Activated CD8-positive, alpha-beta memory T cell treated with anti-CD3 and anti-CD28 coated beads for 36 hours (primary cell): ENCODE results near the gene FAM83D. TPM values are rescaled to one million over a fixed set of nuclear protein-coding genes. Genes with fewer than 3 reads are reported as not detected.

Experiments
- CTCF ChIA-PET: fragments of 350-600 bp; sonication (Branson Sonifier 250); formaldehyde crosslinking; loops from one replicate; lab custom pipeline; 2021; ENCODE audit warnings: antibody characterized with exemption; lab: Charles Lee
- POLR2A ChIA-PET: fragments of 350-600 bp; sonication (Branson Sonifier 250); formaldehyde crosslinking; loops from one replicate; lab custom pipeline; 2021; ENCODE audit warnings: antibody characterized with exemption; lab: Charles Lee
- total RNA-seq, 2 experiments: library from RNA; stranded (reverse); gene quantifications; one replicate each; pipeline ENCODE4 v1.2.3, GENCODE V29; 2021

FAM83D gene
- total RNA-seq, 2 experiments from 2014 or later = 11.2 to 11.6 TPM

GRCh38 chr20:38975539-38976120, 49.4 kb downstream of the FAM83D start:
- ChIA-PET POLR2A (no interaction called here), CTCF (no interaction called here)

DNA sequence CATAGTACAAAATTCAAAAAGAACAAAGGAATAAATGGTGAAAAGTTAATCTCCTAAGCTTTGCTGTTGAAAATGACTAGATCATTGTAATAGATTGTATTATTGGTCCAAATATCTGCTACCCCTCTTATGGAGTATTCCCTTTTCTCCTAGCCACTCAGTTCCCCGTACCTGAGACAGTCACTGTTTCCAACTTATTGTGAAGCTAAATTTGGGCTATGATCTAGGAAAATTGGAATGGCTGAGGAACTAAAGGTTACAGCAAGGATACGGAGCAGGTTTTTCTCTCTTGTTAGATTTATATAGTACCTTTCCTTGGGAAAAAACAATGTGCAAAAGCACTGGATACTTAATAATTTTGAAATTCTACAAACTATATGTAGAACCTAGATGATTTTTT, 53.2 kb downstream of the FAM83D start:
- CTCF ChIA-PET = no interaction called here
- POLR2A ChIA-PET = no interaction called here

- CTCF ChIA-PET = interaction anchor here (0.6 kb wide), 1 partner anchor 9 kb away, joined by 3 read pairs; no protein-coding TSS in a partner anchor
Observed at GRCh38 chr20:38979842-38980241, 53.6 kb downstream of the FAM83D start.

GRCh38 chr20:38982291-38982690, 56.1 kb downstream of the FAM83D start:
- POLR2A ChIA-PET = no interaction called here

More at GRCh38 chr20:38979842-38980241, 53.6 kb downstream of the FAM83D start:
- POLR2A ChIA-PET = no interaction called here

DNA sequence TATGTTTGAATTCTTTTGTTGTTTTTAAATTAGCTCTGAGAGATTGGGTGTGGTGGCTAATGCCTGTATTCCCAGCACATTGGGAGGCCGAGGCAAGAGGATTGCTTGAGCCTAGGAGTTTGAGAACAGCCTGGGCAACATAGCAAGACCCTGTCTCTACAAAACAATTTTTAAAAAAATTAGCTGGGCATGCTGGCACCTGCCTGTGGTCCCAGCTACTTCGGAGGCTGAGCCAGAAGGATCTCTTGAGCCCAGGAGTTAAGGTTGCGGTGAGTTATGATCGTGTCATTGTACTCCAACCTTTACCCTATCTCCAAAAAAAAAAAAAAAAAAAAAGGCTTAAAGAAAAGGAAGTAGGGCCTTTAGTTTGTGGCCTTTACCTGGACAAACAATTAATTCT, 58.8 kb downstream of the FAM83D start:
- ChIA-PET POLR2A (interaction anchor here (0.7 kb wide), 1 partner anchor 50 kb away, joined by 12 read pairs; no protein-coding TSS in a partner anchor), CTCF (no interaction called here)

More at GRCh38 chr20:38982291-38982690, 56.1 kb downstream of the FAM83D start:
- CTCF ChIA-PET = interaction anchor here (0.7 to 1.2 kb wide), 3 partner anchors 67 to 144 kb away, joined by 3 to 4 read pairs (median 4); no protein-coding TSS in a partner anchor

GRCh38 chr20:38985603-38986170, 59.5 kb downstream of the FAM83D start:
- POLR2A ChIA-PET = interaction anchor here (0.5 kb wide), 1 partner anchor 12 kb away, joined by 3 read pairs; no protein-coding TSS in a partner anchor
- CTCF ChIA-PET = no interaction called here

- CTCF ChIA-PET = no interaction called here
- POLR2A ChIA-PET = no interaction called here
Observed at GRCh38 chr20:38986663-38987062, 60.4 kb downstream of the FAM83D start.

DNA sequence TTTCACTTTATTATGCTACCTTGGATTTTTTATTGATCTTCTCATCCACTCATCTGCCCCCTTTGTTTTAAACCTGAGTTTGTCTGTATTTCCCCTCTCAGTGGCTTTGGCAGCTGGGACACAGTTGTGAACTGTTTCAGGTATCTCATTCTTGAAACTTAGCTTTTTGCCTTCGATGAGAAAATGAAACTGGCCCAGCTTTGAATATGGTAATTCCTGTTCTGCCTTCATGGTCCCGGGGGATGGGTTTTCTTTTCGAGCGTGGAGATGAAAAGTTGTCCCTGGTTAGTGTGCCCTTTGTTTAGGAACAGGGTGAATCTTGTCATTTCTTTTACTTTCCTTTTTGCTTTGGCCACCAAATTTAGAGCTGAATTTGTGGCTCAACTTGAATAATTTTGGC, 61.6 kb downstream of the FAM83D start:
- CTCF ChIA-PET = no interaction called here
- POLR2A ChIA-PET = no interaction called here

- POLR2A ChIA-PET = no interaction called here
- CTCF ChIA-PET = no interaction called here
Observed at GRCh38 chr20:38990728-38991127, 64.5 kb downstream of the FAM83D start.

- ChIA-PET POLR2A (no interaction called here), CTCF (interaction anchor here (1.8 kb wide), 1 partner anchor 58 kb away, joined by 5 read pairs; no protein-coding TSS in a partner anchor)
Observed at GRCh38 chr20:38991814-38992704, 65.8 kb downstream of the FAM83D start.

DNA sequence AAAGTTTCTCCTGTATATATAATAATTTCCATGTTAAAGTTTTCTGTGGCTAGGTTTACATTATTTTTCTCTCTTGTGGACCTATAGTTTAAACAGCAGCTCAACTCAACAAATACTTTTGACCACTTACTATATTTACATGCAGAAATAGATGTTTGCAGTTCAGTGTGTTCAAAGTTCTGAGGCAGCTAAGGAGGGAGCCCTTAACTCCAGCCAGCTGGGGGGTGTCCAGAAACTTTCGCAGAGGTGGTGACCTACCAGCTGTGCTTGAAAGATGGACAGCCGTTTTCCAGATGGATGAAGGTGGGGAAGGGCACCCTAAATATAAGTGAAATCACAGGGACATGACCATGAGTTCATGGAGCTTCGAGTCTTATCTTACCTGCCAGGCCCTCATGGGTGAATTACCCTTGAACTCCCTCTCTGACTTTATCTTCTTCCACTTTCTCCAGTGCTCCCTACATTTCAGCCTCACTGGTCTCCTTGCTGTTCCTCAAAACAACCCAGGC, 69.4 kb downstream of the FAM83D start:
- POLR2A ChIA-PET = interaction anchor here (0.7 kb wide), 1 partner anchor 33 kb away, joined by 4 read pairs; no protein-coding TSS in a partner anchor
- CTCF ChIA-PET = interaction anchor here (0.6 to 1.9 kb wide), 4 partner anchors 32 to 68 kb away, joined by 3 to 6 read pairs (median 4); partner anchors contain the start of gene FAM83D

GRCh38 chr20:38996866-38997265, 70.6 kb downstream of the FAM83D start:
- CTCF ChIA-PET = interaction anchor here (1.5 to 2.6 kb wide), 4 partner anchors 22 to 70 kb away, joined by 3 to 13 read pairs (median 5); partner anchors contain the start of genes DHX35 and FAM83D
- POLR2A ChIA-PET = interaction anchor here (1.1 to 2.4 kb wide), 2 partner anchors 25 to 34 kb away, joined by 5 to 8 read pairs; partner anchors contain the start of gene DHX35

- ChIA-PET POLR2A (interaction anchor here (0.6 to 2.4 kb wide), 2 partner anchors 12 to 35 kb away, joined by 3 to 8 read pairs; partner anchors contain the start of gene DHX35), CTCF (interaction anchor here (0.6 to 2.6 kb wide), 8 partner anchors 13 to 154 kb away, joined by 3 to 13 read pairs (median 3); partner anchors contain the start of genes DHX35 and FAM83D)
Observed at GRCh38 chr20:38997622-38998021, 71.4 kb downstream of the FAM83D start.

DNA sequence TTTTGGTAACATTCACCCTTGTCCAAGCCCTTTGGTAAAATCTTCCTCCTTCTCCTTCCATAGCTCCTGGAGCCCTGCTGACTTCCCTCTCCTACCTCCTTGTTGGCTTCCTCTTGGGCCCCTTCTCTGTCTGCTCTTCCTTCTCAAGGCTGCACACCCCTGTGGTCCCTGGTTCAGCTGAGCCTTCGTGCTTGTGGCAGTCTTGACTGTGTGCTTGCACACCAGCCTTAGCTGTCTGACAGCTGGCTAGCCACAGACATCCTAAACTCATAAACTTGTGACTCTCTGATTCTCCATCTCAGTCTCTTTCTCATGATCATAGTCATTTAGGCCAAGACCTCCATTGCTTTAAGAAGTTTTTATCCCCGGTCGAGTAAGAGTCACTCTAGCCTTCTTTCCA, 73.0 kb downstream of the FAM83D start:
- CTCF ChIA-PET = interaction anchor here (1.4 to 1.7 kb wide), 2 partner anchors 10 to 49 kb away, joined by 3 to 4 read pairs; no protein-coding TSS in a partner anchor
- POLR2A ChIA-PET = interaction anchor here (2.4 kb wide), 1 partner anchor 37 kb away, joined by 8 read pairs; the partner anchor contains the start of gene DHX35

- POLR2A ChIA-PET = interaction anchor here (0.5 kb wide), 1 partner anchor 45 kb away, joined by 5 read pairs; no protein-coding TSS in a partner anchor
Observed at GRCh38 chr20:38999965-39000910, 74.0 kb downstream of the FAM83D start.

More at GRCh38 chr20:38999965-39000910, 74.0 kb downstream of the FAM83D start:
- CTCF ChIA-PET = interaction anchor here (1.4 to 1.7 kb wide), 3 partner anchors 9 to 49 kb away, joined by 3 to 4 read pairs (median 3); no protein-coding TSS in a partner anchor
